LoVo (cell line): ENCODE results near the gene VAC14.

Experiments
- DNase-seq: peaks from one replicate; pipeline ENCODE4 v3.0.0-alpha.2; 2016; ENCODE audit warnings: low spot score

The VAC14 gene

GRCh38 chr16:70725024-70725911 lies 75.7 kb downstream of the VAC14 start:
- DNase-seq = no peak

- no peak for DNase-seq
Observed at GRCh38 chr16:70724146-70725023, 76.6 kb downstream of the VAC14 start.

DNA sequence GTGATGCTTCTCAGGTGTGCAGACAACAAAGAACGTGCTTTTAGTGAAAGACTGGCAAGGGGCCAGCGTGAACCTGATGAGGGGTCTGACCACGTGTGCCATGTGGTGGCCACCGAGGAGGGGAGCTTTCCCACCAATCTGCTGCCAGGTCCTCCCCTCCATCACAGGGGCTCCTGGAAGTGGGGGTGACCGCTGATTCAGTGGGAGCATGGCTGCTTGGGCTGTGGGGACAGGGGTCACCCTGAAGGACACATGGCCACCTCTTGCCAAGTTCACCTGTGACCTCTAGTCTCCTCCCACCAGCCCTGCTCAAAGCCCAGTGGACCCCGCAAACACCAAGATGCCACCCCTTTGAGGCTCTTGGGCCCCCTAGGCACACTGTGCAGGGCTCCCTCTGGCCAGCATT lies 77.2 kb downstream of the VAC14 start:
- no peak for DNase-seq

DNA sequence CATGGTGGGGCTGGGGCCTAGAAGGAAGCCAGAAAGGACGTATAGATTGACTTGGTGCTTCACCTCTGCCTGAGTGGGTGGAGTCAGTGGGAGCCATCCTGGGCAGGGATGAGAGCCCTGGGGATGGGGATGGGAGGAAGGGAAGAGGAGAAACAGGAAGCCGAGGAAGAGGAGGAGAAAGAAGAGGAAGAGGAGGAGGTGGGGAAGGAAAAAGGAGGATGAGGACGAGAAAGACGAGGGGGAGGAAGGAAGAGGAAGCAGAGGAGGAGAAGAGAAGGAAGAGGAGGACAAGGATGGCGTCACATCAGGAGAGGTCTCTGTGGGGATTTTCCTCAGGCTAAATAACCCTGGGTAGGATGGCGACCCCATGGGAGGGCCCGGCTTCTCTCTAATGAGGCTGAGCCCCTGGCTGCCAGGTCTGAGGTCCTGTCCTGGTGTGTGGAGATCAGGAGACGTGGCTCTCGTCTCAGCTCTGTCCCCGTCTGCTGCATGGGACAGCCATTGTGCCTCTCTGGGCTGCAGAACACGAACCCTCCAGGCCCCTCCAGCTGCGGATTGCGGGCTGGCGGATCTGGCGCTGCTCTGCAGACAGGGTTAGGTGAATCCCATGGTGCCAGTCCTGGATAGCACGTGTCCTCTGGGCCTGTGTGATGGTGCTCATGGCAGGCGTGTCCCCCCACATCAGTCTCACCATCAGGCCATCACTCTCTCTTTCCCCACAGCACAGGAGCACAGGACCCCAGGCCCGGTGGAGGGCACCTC lies 79.6 kb downstream of the VAC14 start:
- DNase-seq = no peak

- no peak for DNase-seq
Observed at GRCh38 chr16:70720425-70721201, 80.3 kb downstream of the VAC14 start.

GRCh38 chr16:70717065-70717464 lies 83.9 kb downstream of the VAC14 start:
- DNase-seq = no peak

GRCh38 chr16:70715860-70716357 lies 85.0 kb downstream of the VAC14 start:
- DNase-seq = no peak

- DNase-seq = no peak
Observed at GRCh38 chr16:70715055-70715858, 85.7 kb downstream of the VAC14 start.

- DNase-seq = no peak
Observed at GRCh38 chr16:70714581-70715054, 86.3 kb downstream of the VAC14 start.

- no peak for DNase-seq
Observed at GRCh38 chr16:70713824-70714223, 87.1 kb downstream of the VAC14 start.

GRCh38 chr16:70713342-70713741 lies 87.6 kb downstream of the VAC14 start:
- no peak for DNase-seq

DNA sequence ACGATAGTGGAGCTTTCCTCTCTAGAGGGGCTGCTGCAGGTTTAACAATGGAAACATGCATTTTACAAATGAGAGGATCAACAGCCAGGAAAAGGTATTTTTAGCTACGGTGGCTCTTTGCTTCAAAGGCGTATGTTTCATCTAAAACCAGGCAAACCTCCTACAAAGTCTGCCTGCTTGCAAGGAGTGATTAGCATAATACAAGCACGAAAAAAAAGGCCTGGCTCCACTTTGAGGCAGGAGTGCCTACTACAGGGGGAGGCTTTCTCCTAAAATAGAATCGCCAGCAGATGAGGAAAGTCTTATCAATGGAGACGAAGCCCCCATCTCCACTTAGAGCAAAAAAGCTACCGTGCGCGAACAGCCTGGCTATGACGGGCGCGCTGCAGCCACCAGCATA lies 88.0 kb downstream of the VAC14 start:
- no peak for DNase-seq

DNA sequence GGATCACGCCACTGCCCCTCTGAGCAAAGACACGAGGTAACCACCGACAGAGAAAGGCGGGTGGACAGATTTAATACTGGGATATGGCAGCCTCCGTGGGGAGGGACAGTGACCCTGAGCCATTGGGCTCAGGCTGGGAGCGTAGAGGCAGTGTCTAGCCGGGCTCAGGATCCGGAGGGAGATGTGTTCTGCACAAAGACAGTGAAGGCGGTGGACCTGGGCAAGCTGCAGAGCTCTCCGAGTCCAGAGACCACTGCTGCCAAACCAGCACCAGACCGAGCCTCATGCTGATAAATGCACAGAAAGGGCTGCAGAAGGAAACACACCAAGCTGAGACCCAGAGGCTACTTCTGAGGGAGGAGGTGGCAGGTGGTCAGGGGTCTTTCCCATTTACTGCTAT lies 88.6 kb downstream of the VAC14 start:
- no peak for DNase-seq

DNA sequence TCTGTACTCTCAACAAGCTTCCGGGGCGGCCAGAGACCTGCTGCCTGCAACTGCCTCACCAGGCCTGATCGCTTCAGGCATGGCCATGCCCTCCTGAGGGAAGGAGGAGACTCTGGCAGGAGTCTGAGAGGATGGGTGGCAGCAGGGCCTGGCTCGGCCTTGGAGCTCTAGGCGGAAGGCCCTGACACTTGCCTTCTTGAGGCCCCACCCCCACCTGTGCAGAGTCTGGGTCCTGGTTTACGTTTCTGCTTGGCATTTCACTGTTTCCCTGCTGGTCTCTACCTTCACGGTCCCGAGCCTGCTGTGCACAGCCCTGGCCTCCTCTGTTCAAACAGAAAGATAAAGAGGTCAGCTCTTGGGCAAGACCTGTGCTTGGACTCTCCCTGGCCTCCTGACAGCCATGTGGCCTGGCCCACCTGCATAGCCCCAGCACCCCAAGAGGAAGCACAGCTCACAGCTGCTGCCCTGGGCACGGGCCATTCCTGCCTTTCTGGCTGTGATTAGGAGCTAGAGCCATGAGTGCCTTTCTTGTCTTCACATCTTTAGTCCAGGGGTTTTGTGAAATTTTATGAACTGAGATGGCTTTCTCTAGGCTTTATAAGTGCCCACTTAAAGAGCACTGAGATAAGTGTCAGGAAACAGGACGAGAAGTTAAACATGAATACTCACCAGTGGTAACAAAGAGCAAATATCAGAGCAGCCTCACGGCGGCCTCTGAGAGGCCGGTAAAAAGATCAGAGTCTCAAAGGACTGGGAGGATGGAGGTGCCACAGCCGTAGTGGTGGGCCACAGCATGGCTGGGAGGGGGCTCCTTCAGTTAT lies 89.5 kb downstream of the VAC14 start:
- no peak for DNase-seq

GRCh38 chr16:70710422-70711210 lies 90.3 kb downstream of the VAC14 start:
- no peak for DNase-seq

DNA sequence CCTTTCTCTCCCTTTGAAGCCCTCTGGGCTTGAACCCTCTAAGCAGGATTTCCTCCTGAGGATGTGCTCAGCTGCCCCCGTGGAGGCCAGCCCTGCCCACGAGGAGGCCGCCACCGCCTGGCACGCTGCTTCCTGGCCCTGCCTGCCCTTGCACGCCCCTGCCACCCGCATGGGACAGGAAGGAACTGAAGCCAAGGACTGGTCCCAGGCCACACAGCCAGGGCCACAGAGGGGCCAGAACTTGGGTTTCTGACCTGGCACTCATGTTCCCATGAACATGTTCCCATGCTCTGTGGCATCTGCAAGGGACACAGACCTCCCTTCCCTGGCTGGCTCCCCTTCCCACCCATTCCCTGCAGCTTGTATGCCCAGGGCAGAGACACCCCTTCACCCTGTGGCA lies 91.0 kb downstream of the VAC14 start:
- DNase-seq = no peak

- no peak for DNase-seq
Observed at GRCh38 chr16:70709457-70709856, 91.5 kb downstream of the VAC14 start.
